HG03196 (cell line): ENCODE results near the gene IFIT3.
"Not testable (repeated sequence)": the region's sequence is repeated elsewhere in the genome, so short reads cannot be mapped to it uniquely, and the experiment has no call there.

Source experiments
- ATAC-seq: cut with Tn5 transposase; IDR thresholded peaks from one replicate; pipeline ENCODE4 v1.9.1; 2021; ENCODE audit not compliant: unreplicated experiment

IFIT3 gene

GRCh38 chr10:89327803-89328441, at the start of gene IFIT3:
Gene IFIT3 (plus strand): TSS chr10:89327997. CDS start chr10:89328074, 77 bp downstream.
- no peak for ATAC-seq

GRCh38 chr10:89278034-89278535, 49.7 kb upstream of the IFIT3 start:
- no peak for ATAC-seq

- ATAC-seq = no peak
Observed at GRCh38 chr10:89278900-89279392, 48.9 kb upstream of the IFIT3 start.

- ATAC-seq = no peak
Observed at GRCh38 chr10:89279421-89279869, 48.4 kb upstream of the IFIT3 start.

- no peak for ATAC-seq
Observed at GRCh38 chr10:89280508-89280907, 47.3 kb upstream of the IFIT3 start.

GRCh38 chr10:89281606-89282395, 46.0 kb upstream of the IFIT3 start:
- ATAC-seq = no peak

GRCh38 chr10:89283025-89283935, 44.5 kb upstream of the IFIT3 start:
- no peak for ATAC-seq

- ATAC-seq = no peak
Observed at GRCh38 chr10:89283936-89284475, 43.8 kb upstream of the IFIT3 start.

- not testable (repeated sequence) for ATAC-seq
Observed at GRCh38 chr10:89284711-89285110, 43.1 kb upstream of the IFIT3 start.

GRCh38 chr10:89285303-89285702, 42.5 kb upstream of the IFIT3 start:
- not testable (repeated sequence) for ATAC-seq

- no peak for ATAC-seq
Observed at GRCh38 chr10:89294721-89295239, 33.0 kb upstream of the IFIT3 start.

- no peak for ATAC-seq
Observed at GRCh38 chr10:89295597-89295996, 32.2 kb upstream of the IFIT3 start.

GRCh38 chr10:89296220-89296648, 31.6 kb upstream of the IFIT3 start:
- ATAC-seq = no peak

- ATAC-seq = no peak
Observed at GRCh38 chr10:89297356-89297755, 30.4 kb upstream of the IFIT3 start.

GRCh38 chr10:89297791-89298190, 30.0 kb upstream of the IFIT3 start:
- no peak for ATAC-seq

- no peak for ATAC-seq
Observed at GRCh38 chr10:89299031-89299430, 28.8 kb upstream of the IFIT3 start.

- no peak for ATAC-seq
Observed at GRCh38 chr10:89301232-89301631, 26.6 kb upstream of the IFIT3 start.

- ATAC-seq = peak; percentile 66
Observed at GRCh38 chr10:89301721-89302445, 25.9 kb upstream of the IFIT3 start, which contains the start of gene IFIT2. Gene IFIT2 (plus strand): TSS chr10:89302046. CDS start chr10:89302124, 78 bp downstream.

GRCh38 chr10:89302625-89303024, 25.2 kb upstream of the IFIT3 start:
- no peak for ATAC-seq

- ATAC-seq = no peak
Observed at GRCh38 chr10:89303161-89303560, 24.6 kb upstream of the IFIT3 start.
